Measurements from ENCODE around the gene DUXB.

DNA sequence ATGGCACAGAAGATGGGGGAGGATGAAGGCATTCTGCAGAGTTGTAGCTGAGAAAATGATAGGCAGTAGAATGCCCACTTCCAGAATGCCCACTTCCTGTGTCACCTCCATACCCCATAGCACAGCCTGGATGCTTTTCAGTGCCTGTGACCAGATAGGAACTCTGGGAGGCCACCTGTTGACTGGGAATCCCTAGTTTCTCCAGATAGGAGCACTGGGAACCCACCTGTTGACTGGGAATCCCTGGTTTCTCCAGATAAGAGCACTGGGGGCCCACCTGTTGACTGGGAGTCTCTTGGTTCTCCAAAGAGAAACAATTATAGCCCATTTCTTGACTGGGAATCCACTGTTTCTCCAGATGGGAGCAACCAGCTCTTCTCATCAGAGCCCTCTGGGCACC is 13.4 kb upstream of the DUXB start:
- no peak for TF ChIP-seq TAF1 (conservative IDR thresholded peaks at IDR 0.05)
- TF ChIP-seq, protein P1, sequence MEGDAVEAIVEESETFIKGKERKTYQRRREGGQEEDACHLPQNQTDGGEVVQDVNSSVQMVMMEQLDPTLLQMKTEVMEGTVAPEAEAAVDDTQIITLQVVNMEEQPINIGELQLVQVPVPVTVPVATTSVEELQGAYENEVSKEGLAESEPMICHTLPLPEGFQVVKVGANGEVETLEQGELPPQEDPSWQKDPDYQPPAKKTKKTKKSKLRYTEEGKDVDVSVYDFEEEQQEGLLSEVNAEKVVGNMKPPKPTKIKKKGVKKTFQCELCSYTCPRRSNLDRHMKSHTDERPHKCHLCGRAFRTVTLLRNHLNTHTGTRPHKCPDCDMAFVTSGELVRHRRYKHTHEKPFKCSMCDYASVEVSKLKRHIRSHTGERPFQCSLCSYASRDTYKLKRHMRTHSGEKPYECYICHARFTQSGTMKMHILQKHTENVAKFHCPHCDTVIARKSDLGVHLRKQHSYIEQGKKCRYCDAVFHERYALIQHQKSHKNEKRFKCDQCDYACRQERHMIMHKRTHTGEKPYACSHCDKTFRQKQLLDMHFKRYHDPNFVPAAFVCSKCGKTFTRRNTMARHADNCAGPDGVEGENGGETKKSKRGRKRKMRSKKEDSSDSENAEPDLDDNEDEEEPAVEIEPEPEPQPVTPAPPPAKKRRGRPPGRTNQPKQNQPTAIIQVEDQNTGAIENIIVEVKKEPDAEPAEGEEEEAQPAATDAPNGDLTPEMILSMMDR (IDR thresholded peaks at IDR 0.05; ENCODE audit: low read depth, low read length, missing input control), result no peak
- no peak for TF ChIP-seq YY1 (IDR thresholded peaks at IDR 0.05)
- no peak for TF ChIP-seq REST (IDR thresholded peaks at IDR 0.05)
- TF ChIP-seq, protein P2, sequence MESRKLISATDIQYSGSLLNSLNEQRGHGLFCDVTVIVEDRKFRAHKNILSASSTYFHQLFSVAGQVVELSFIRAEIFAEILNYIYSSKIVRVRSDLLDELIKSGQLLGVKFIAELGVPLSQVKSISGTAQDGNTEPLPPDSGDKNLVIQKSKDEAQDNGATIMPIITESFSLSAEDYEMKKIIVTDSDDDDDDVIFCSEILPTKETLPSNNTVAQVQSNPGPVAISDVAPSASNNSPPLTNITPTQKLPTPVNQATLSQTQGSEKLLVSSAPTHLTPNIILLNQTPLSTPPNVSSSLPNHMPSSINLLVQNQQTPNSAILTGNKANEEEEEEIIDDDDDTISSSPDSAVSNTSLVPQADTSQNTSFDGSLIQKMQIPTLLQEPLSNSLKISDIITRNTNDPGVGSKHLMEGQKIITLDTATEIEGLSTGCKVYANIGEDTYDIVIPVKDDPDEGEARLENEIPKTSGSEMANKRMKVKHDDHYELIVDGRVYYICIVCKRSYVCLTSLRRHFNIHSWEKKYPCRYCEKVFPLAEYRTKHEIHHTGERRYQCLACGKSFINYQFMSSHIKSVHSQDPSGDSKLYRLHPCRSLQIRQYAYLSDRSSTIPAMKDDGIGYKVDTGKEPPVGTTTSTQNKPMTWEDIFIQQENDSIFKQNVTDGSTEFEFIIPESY (IDR thresholded peaks at IDR 0.05), result no peak
- TF ChIP-seq JUND (IDR thresholded peaks at IDR 0.05), result no peak
- no peak for TF ChIP-seq RXRA (IDR thresholded peaks at IDR 0.05)
- TF ChIP-seq, protein P3, sequence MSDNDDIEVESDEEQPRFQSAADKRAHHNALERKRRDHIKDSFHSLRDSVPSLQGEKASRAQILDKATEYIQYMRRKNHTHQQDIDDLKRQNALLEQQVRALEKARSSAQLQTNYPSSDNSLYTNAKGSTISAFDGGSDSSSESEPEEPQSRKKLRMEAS (IDR thresholded peaks at IDR 0.05), result no peak
- TF ChIP-seq EGR1 (IDR thresholded peaks at IDR 0.05; ENCODE audit: low read depth in 2 of 2), result no peak
- no peak for TF ChIP-seq RAD21 (IDR thresholded peaks at IDR 0.05)
- TF ChIP-seq FOXA1 (IDR thresholded peaks at IDR 0.05), result no peak
- no peak for TF ChIP-seq SP1 (IDR thresholded peaks at IDR 0.05)
- TF ChIP-seq ATF3 (IDR thresholded peaks at IDR 0.05), result no peak
- TF ChIP-seq HNF4A (conservative IDR thresholded peaks at IDR 0.05), result no peak

Data from liver (tissue), 3 donors.